HFFc6 (cell line): Measurements from ENCODE around the gene FGF1. TPM values are rescaled to one million over a fixed set of nuclear protein-coding genes. Genes with fewer than 3 reads are reported as not detected.

ENCODE experiments used
- DNase-seq: peaks from one replicate; pipeline ENCODE4 v3.0.0-alpha.2; 2018
- H3K27ac Mint-ChIP-seq: 2 replicates; pipeline ENCODE4 v1.8.0; 2020; ENCODE audit warnings: mild to moderate bottlenecking, mixed read lengths
- H3K27me3 Mint-ChIP-seq: 2 replicates; pipeline ENCODE4 v1.8.0; 2021; ENCODE audit warnings: mild to moderate bottlenecking, moderate library complexity, mixed read lengths; ENCODE audit not compliant: insufficient read depth
- H3K36me3 Mint-ChIP-seq: 2 replicates; pipeline ENCODE4 v1.8.0; 2021; ENCODE audit warnings: low read depth, mixed read lengths
- H3K4me1 Mint-ChIP-seq: 2 replicates; pipeline ENCODE4 v1.8.0; 2020; ENCODE audit warnings: low read depth, mixed read lengths
- H3K4me3 Mint-ChIP-seq: 2 replicates; pipeline ENCODE4 v1.8.0; 2020; ENCODE audit warnings: mild to moderate bottlenecking, moderate library complexity, mixed read lengths
- H3K9me3 Mint-ChIP-seq: 2 replicates; pipeline ENCODE4 v1.8.0; 2020; ENCODE audit warnings: mild to moderate bottlenecking, mixed read lengths
- CTCF ChIP-seq: fragments of 200-600 bp; sonication (generic); IDR thresholded peaks from 2 replicates; pipeline ENCODE4 v1.5.0; 2021; ENCODE audit warnings: antibody characterized with exemption, mild to moderate bottlenecking
- long read RNA-seq: library from polyadenylated mRNA; unstranded; transcript quantifications from one replicate; pipeline ENCODE4 v2.0.0, GENCODE V29; 2019
- total RNA-seq, 6 experiments: library from RNA; stranded (reverse); fragmentation: NEBNext Ultra II Directional; extraction: Animal tissue kit (Norgen Biotek cat#: 25700); gene quantifications; 2 replicates in 1 of 6; 3 replicates in 5 of 6; pipeline ENCODE4 v1.2.3, GENCODE V29; 2021

Gene FGF1
- total RNA-seq = 10 to 100 TPM; 34.2 to 42.4 (median 37.2) TPM
- long read RNA-seq, transcript FGF1-202 (4 exons, 3,660 nt) = major isoform, 18 of 30 reads
- long read RNA-seq, partial matches to known transcripts = 2 of 30 reads
- long read RNA-seq, other reads (novel, unspliced or antisense) = 10 of 30 reads

- DNase-seq = no peak
- no peak for TF ChIP-seq CTCF
- Mint-ChIP-seq H3K4me1 (peaks cover 16% of the 10 kb centered on the region), H3K27me3 (peaks cover 10% of the 10 kb centered on the region), H3K9me3 (no peaks in the 10 kb centered on the region), H3K27ac (no peak within 1 kb of the TSS), H3K4me3 (no peak within 1 kb of the TSS), H3K36me3 (no peaks in the 10 kb centered on the region)
Observed at GRCh38 chr5:142685418-142686209, at the start of gene FGF1. Gene FGF1 (minus strand): TSS chr5:142686090. CDS start chr5:142614127, 71,963 bp downstream.

DNA sequence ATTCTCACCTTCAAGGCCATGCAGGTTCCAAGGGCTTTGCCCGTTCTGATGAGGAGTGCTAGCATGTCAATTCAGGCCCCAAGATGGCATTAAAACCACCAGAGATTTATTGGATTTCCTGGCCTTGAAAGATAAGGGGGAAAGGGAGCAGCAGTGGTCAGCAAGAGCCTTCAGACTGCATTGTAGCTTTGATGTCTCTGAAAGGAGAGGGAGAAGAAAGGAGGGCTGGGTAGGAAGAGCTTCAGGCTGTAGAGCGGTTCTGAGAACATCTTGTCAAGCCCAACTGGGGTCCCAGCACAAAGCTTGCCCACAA lies 41.8 kb upstream of the FGF1 start:
- Mint-ChIP-seq H3K36me3 (peaks cover 4% of the 10 kb centered on the region; the same call in 1 of the 2 replicates), H3K4me3 (no peak overlapping the region), H3K9me3 (no peaks in the 10 kb centered on the region), H3K27me3 (no peaks in the 10 kb centered on the region), H3K4me1 (peaks cover 34% of the 10 kb centered on the region), H3K27ac (peak overlapping the region; percentile 95)
- TF ChIP-seq CTCF = no peak
- DNase-seq = no peak

GRCh38 chr5:142726188-142726731 lies 40.4 kb upstream of the FGF1 start:
- H3K36me3 Mint-ChIP-seq = peaks cover 4% of the 10 kb centered on the region; the same call in 1 of the 2 replicates
- no peak for TF ChIP-seq CTCF
- peaks cover 34% of the 10 kb centered on the region for H3K4me1 Mint-ChIP-seq
- no peaks in the 10 kb centered on the region for H3K27me3 Mint-ChIP-seq
- peak overlapping the region; percentile 50 for H3K4me3 Mint-ChIP-seq
- DNase-seq = peak; percentile 93
- H3K9me3 Mint-ChIP-seq = no peaks in the 10 kb centered on the region
- H3K27ac Mint-ChIP-seq = peak overlapping the region; percentile 95

DNA sequence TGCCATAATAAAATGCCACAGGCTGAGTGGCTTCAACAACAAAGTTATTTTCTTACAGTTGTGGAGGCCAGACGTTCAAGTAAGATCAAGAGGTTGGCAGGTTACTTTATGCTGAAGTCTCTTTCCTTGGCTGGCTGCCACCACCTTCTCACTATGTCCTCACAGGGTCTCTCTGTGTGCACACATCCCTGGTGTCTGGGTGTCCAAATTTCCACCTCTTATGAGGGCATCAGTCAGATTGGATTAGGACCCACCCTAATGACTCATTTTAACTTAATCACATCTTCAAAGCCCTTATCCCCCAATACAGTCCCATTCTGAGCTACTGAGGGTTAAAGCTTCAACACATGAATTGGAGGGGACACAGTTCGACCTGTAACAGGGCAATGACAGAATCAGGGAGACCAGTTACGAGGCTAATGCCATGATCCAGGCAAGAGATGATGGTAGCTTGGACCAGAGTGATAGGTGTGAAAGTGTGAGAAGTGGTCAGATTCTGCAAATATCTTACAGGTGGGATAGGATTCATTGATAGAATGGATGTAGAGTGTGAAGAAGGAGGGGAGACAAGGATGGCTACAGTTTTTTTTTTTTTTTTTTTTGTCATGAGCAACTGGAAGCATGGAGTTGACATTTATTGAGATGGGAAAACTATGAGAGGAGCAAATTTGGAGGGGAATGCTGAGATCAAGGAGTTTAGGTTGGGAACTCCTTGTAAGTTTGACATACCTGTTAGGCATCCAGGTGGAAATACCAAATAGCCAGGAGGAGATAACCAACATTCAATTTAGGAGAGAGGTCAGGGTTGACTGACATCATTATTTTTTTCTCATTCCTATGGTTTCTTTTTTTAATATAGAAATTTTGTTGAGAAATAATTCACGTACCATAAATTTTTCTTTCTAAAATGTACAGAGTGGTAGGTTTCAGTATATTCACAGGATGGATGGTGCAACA lies 39.6 kb upstream of the FGF1 start:
- Mint-ChIP-seq H3K4me3 (peak overlapping the region; percentile 50), H3K36me3 (peaks cover 4% of the 10 kb centered on the region; the same call in 1 of the 2 replicates), H3K27ac (peak overlapping the region; percentile 95), H3K4me1 (peaks cover 34% of the 10 kb centered on the region), H3K27me3 (no peaks in the 10 kb centered on the region), H3K9me3 (no peaks in the 10 kb centered on the region)
- no peak for TF ChIP-seq CTCF
- no peak for DNase-seq

DNA sequence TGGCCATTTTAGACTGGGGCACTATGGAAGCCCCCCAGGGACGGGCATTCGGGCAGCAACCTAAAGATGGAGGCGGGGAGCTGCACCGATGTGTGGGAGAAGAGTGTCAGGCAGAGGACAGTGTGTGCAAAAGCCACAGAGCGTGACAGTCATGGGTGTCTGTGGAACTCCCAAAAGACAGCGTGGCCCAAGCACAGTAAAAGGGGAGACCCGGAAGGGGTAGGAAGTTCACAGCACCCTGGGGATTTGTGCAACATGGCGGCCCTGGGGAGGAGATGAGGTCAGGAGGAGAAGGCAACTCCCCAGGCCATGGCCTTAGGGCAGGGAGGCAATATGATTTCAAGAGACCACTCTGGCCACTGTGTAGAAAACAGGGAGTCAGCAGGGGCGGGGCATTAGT lies 38.9 kb upstream of the FGF1 start:
- Mint-ChIP-seq H3K4me1 (peaks cover 40% of the 10 kb centered on the region), H3K27ac (peak overlapping the region; percentile 95)
- DNase-seq = no peak

More for the DNA sequence above, 38.9 kb upstream of the FGF1 start:
- Mint-ChIP-seq H3K27me3 (no peaks in the 10 kb centered on the region), H3K36me3 (no peaks in the 10 kb centered on the region), H3K4me3 (peak overlapping the region; percentile 42; the same call in 1 of the 2 replicates), H3K9me3 (no peaks in the 10 kb centered on the region)
- no peak for TF ChIP-seq CTCF
